ENCODE results near the gene KANSL1.

KANSL1 gene

GRCh38 chr17:46140645-46141197 is 52.5 kb downstream of the KANSL1 start:
- DNase-seq (ENCODE audit: low read depth in 2 of 2, low spot score in 1 of 2): no peak

DNA sequence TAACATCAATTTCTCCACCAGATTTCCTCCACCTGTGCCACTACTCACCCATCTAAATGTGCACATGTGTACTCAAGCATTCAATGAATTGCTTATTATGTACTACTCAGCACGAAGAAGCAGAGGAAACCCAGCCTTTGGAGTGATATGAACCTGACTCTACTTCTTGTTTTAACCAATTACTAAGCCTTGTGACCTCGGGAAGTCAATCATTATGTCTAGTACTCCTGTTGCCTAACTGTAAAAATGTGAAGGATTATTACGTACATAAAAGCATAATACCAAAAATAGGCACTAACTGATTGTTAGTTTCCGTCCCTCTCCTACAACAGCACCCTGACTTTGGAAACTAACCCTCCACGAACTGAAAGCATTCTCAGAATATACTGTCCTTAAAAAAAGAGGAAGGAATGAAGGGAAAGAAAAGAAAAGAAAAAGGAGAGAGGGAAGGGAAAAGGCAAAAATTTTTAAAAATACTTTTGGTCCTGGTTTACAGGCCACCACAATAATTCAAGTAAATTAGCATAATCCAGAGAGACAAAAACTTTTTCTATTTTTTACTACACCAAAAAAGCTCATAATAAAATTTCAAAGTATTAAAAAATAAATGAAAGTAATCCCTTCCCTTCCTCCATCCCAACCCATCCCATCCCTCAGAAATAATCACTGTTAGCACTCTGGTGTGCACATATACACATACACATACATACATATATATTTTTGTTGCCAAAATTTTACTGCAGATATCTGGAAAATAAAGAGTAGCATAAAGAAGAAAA is 53.6 kb downstream of the KANSL1 start:
- no peak for DNase-seq (ENCODE audit: low read depth in 2 of 2, low spot score in 1 of 2)

- DNase-seq (ENCODE audit: low read depth in 2 of 2, low spot score in 1 of 2): no peak
Measured at GRCh38 chr17:46138473-46138872, 54.8 kb downstream of the KANSL1 start.

DNA sequence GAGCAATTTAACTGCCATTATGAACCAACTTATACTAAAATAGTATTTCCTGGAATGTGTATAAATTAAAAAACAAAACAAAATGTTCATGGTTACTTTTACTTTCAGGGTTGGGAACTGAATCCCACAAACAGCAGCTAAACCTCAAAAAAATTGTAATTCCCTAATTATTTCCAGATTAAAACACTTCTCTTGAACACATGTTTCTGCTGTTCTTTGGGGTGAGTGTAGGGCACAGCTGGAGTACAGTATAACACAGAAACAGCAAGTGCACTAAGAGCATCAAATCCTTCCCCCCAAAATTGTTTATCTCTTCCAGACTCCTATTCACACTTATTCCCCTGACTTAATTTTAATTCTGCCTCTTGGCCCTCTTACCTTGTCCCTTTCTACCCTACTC is 56.4 kb downstream of the KANSL1 start:
- DNase-seq (ENCODE audit: low read depth in 2 of 2, low spot score in 1 of 2): no peak

DNA sequence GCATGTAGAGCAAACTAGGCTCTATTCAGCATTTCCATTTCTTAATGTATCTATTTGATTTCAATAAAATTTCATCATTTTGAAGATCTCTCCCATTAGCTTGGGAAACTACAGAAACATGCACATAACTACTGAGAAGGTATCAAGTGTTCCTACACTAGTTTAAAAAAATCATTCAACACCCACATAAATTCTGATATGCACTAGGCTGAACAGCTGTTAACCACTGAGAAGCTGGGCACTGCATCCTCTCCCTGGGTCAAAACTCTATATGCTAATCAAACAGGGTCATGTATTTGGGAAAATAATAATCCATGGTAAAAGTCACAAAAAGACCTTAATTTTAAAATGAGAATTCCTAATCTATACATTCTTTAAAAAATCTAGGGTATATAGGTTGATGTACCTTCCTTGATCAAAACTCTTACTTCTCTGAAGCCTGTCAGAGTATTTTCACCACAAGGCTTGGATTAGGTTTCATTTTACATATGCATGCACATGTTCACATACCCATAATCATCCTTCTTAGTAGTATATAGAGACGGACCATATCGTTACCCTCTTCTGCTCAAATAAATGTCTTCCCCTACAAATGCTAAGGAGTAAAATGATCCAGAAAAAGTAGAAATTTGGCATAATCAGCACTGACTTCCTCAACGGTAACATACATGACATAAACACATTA is 57.2 kb downstream of the KANSL1 start:
- no peak for DNase-seq (ENCODE audit: low read depth in 2 of 2, low spot score in 1 of 2)

GRCh38 chr17:46135126-46135812 is 58.0 kb downstream of the KANSL1 start:
- no peak for DNase-seq (ENCODE audit: low read depth in 2 of 2, low spot score in 1 of 2)

GRCh38 chr17:46129302-46129701 is 63.9 kb downstream of the KANSL1 start:
- no peak for DNase-seq (ENCODE audit: low read depth in 2 of 2, low spot score in 1 of 2)

GRCh38 chr17:46128453-46128852 is 64.8 kb downstream of the KANSL1 start:
- DNase-seq (ENCODE audit: low read depth in 2 of 2, low spot score in 1 of 2): no peak

- no peak for DNase-seq (ENCODE audit: low read depth in 2 of 2, low spot score in 1 of 2)
Measured at GRCh38 chr17:46127524-46127923, 65.7 kb downstream of the KANSL1 start.

- DNase-seq (ENCODE audit: low read depth in 2 of 2, low spot score in 1 of 2): no peak
Measured at GRCh38 chr17:46126840-46127239, 66.4 kb downstream of the KANSL1 start.

GRCh38 chr17:46125831-46126230 is 67.4 kb downstream of the KANSL1 start:
- DNase-seq (ENCODE audit: low read depth in 2 of 2, low spot score in 1 of 2): no peak

- no peak for DNase-seq (ENCODE audit: low read depth in 2 of 2, low spot score in 1 of 2)
Measured at GRCh38 chr17:46124695-46125592, 68.3 kb downstream of the KANSL1 start.

- no peak for DNase-seq (ENCODE audit: low read depth in 2 of 2, low spot score in 1 of 2)
Measured at GRCh38 chr17:46123607-46124006, 69.6 kb downstream of the KANSL1 start.

DNA sequence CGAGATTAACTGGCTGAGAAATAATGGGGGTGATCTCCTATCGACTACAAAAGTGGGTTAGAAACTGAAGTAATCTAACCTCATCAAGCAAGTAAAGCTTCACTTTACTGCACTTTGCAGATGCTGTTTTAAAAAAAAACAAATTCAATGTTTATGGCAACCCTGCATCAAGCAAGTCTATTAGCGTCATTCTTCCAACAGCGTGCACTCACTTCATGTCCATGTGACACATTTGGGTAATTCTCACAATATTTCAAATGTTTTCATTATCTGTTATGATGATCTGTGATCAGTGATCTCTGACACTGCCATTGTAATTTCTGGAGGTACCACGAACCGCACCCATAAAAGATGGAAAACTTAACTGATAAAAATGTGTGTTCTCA is 70.8 kb downstream of the KANSL1 start:
- no peak for DNase-seq (ENCODE audit: low read depth in 2 of 2, low spot score in 1 of 2)

- DNase-seq (ENCODE audit: low read depth in 2 of 2, low spot score in 1 of 2): no peak
Measured at GRCh38 chr17:46121841-46122485, 71.3 kb downstream of the KANSL1 start.

DNA sequence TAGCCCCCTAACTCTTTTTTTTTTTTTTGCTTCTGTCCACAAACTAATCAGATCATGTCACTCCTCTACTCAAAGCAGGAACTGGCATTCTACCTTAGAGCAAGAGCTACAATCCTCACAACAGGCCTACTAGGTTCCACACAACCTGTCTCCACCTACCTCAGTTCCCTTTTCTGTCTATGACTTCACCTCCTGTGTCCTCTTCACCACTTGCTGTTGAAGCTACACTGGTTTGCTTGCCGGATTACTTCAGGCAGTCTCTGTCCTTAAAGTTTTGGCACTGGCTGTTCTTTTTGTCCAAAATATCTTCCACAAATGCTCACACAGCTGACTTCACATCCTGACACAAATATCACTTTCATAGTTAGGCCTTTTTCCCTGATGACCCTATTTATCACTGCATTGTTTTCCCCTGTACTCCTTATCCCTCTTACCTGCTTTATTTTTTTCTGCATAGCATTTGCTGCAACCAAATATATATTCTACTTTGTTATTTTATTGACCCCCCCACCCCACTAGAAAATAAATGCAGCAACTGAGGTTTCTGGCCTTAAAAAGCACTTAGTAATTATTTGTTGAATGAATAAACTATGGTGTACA is 72.0 kb downstream of the KANSL1 start:
- DNase-seq (ENCODE audit: low read depth in 2 of 2, low spot score in 1 of 2): no peak

DNA sequence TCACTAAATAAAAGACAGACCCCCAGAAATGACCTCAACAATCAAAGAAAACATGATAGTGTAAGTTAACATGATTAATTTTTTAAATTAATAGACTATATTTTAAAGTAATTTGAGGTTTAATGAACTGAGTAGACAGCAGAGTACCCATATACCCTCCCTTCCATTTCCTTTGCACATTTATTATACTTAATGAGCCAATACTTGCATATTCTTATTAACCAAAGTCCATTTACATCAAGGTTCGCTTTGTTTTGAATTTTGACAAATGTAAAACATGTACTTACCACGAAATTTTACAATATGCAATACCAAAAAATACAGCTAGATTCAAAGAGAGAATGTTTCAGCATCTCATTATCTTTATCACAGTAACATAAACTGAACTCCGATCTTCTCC is 72.7 kb downstream of the KANSL1 start:
- no peak for DNase-seq (ENCODE audit: low read depth in 2 of 2, low spot score in 1 of 2)

DNA sequence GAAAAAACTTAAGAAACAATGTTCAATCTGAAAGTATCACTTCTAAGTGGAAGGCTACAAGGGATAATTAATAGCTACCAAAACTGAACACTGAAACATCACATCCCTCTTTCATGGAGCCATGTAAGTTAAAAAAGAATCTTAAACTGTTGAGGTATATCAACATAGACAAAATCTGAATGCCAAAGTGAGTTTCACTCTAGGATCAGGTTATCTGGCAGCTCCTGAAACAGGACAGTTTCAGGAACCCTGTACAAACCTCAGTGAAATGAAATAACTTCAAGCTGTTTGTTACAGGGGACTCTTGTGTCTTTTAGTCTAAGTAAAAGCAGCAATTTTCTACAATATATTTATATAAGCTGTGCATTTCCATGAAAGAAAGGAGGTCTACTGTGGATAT is 73.2 kb downstream of the KANSL1 start:
- no peak for DNase-seq (ENCODE audit: low read depth in 2 of 2, low spot score in 1 of 2)

- no peak for DNase-seq (ENCODE audit: low read depth in 2 of 2, low spot score in 1 of 2)
Measured at GRCh38 chr17:46118964-46119363, 74.3 kb downstream of the KANSL1 start.

Data from stimulated activated CD8-positive, alpha-beta memory T cell treated with anti-CD3 and anti-CD28 coated beads, Interleukin-4, amount 100 ng/mL, for 4 hours (primary cell).